AG09319 (cell line): ENCODE data around the gene PRAMEF7.
"Not testable (repeated sequence)": the region's sequence is repeated elsewhere in the genome, so short reads cannot be mapped to it uniquely, and the experiment has no call there.

Source experiments
- DNase-seq: peaks from one replicate; pipeline ENCODE4 v3.0.0-alpha.2; 2010; ENCODE audit warnings: low read depth; ENCODE audit errors: extremely low read depth

Gene PRAMEF7

DNA sequence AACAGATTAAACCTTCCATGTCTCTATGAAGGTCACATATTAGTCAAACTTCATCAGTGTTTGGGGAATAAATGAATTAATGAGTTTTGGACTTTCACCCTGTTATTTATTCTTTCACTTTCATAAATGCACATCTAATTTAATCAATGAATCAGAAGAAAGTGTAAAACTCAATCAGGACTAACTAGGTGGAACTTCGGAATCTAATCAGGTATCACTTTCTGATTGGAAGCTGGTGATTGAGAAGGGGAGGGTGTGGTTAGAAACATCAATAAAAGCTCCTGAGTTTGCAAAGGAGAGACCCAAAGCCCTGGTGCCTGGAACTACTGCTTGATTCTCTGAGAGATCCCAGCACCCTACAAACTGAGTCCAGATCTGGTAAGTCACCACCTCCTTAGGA, at the start of gene PRAMEF7:
Gene PRAMEF7, plus strand, starts transcription at position 301 of the 400 bp plus-strand sequence. CDS start 1,083 bp downstream, outside the sequence.
- DNase-seq = not testable (repeated sequence)

DNA sequence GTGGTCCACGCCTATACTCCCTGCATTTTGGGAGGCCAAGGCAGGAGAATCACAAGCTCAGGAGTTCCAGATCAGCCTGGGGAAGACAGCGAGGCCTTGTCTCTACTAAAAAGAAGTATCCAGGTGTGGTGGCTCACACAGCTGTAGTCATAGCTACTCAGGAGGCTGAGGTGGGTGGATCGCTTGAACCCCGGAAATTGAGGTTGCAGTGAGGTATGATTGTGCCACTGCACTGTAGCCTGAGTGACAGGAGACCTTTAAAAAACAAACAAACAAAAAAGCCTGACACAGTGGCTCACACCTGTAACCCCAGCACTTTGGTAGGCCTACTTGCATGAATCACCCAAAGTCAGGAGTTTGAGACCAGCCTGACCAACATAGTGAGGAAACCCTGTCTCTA, 38.0 kb upstream of the PRAMEF7 start:
- DNase-seq = not testable (repeated sequence)

GRCh38 chr1:12886101-12886500, 30.3 kb upstream of the PRAMEF7 start, which contains the start of gene PRAMEF4:
Gene PRAMEF4 (minus strand): TSS chr1:12886201. CDS start chr1:12883394, 2,807 bp downstream.
- not testable (repeated sequence) for DNase-seq

- not testable (repeated sequence) for DNase-seq
Observed at GRCh38 chr1:12898170-12898569, 18.2 kb upstream of the PRAMEF7 start, which contains the start of gene PRAMEF10. Gene PRAMEF10 (minus strand): TSS chr1:12898270. CDS start chr1:12895847, 2,423 bp downstream.

GRCh38 chr1:12899186-12899585, 17.2 kb upstream of the PRAMEF7 start:
- DNase-seq = not testable (repeated sequence)

DNA sequence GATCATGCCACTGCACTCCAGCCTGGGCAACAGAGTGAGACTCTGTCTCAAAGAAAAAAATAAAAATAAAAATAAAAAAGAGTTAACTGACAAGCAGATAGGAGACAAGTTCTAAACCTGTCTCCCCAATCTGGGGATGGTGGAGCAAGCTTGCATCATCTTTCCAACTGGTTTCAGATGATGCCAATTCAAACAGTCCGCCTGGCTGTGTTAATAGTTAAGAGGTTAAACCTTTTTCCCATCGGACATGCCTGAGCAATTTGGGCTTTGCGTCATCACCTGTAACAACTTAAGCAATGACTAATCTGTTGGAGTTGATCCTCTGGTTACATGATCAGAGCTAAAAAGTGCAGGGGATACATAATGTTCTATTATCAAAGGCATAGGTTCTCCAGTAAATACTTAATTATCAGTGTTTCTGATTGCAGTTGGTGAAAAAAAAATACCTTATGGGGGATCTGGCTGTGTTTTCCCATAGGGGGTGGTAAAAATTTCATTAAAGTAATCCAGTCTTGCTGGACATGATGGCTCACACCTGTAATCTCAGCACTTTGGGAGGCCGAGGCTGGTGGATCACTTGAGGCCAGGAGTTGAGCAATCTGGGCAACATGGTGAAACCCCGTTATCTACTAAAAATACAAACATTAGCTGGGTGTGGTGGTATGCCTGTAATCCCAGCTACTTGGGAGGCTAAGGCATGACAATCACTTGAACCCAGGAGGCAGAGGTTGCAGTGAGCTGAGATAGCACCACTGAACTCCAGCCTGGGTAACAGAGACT, 12.4 kb upstream of the PRAMEF7 start:
- DNase-seq = not testable (repeated sequence)

DNA sequence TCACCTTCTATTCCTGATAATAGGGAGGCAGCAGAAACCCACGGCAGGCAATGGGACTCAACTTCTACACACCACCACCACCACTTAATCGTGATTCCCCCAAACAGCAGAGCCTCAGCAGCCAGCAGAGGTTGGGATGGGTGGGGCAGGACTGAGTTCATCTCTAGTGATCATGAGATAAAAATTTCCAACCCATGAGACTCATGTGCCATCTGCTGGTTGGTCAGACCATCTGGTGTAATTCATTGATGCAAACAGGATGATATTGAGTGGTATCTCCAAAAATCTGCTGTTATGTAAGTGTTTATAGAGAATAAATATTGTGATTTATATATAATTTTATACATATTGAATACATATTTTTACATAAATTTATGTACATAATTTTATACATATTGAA, 5.3 kb downstream of the PRAMEF7 start:
- not testable (repeated sequence) for DNase-seq

DNA sequence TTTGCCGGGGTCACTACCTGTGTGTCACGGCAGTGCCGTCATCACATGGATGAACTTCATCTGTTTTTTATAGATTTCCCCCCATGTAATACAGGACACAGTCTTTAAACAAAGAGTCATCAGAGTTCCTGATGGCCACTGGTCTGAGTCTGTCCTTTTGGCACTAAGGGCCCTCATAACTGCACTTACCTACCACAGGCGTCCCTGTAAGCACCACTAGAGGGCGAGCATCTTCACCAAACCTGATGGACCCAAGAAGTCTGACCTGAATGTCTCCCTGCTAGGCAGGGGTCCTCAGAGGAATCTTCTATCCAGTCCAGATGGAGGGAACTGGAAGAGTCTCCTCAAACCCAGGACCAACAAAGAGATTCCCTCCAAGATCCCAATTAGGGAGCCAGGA, 8.0 kb downstream of the PRAMEF7 start:
- not testable (repeated sequence) for DNase-seq

- DNase-seq = not testable (repeated sequence)
Observed at GRCh38 chr1:12947480-12947879, 31.1 kb downstream of the PRAMEF7 start, which contains the start of gene PRAMEF6. Gene PRAMEF6 (minus strand): TSS chr1:12947580. CDS start chr1:12942518, 5,062 bp downstream.
